HG02840 (cell line): ENCODE results near the gene ARHGAP45.

Experiments
- ATAC-seq: cut with Tn5 transposase; IDR thresholded peaks from one replicate; pipeline ENCODE4 v1.9.1; 2021; ENCODE audit warnings: mild to moderate bottlenecking, moderate library complexity, moderate number of reproducible peaks; ENCODE audit not compliant: unreplicated experiment, low FRiP score

Gene ARHGAP45

DNA sequence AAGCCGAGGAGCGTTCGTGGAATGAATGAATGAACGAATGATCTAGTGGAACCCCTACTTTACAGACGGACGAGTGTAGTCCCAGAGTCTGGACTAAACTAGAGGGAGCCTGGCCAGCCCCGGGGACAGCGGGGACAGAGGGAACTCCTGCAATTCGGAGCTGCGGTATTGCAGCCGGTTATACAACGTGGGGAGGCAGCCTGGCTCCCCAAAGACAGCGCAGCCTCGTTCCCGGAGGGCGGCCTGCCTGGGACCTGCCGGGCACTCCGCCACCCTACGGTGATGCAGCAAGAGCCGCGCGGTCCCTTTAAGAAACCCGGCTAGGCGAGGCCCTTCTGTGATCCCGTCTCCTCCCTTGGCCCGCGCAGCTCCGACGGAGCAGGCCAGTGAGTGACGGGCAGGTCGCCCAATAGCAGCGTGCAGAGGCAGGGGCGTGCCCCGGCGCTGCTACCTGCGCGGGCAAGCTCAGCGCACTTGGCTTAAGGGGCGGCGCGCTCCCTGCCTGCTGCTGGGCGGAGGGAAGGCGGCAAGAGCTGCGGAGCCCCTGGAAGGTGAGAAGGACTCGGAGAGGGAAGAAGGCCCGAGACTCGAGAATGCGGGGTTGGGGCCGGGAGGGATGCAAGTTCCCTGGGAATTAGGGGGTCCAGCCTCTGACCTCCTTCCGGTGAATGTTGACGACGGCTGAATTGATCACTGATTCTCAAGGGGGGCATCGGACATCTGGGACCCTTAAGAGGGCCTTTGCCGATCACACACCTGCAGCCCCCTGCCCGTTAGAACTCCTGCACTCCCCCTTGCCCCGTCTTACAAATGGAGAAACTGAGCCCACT lies 27.1 kb upstream of the ARHGAP45 start, which contains the start of gene ABCA7:
Gene ABCA7 (plus strand): TSS at position 462 of the 830 bp plus-strand sequence. CDS start 1,255 bp downstream, outside the sequence.
- ATAC-seq: peak; percentile 61

DNA sequence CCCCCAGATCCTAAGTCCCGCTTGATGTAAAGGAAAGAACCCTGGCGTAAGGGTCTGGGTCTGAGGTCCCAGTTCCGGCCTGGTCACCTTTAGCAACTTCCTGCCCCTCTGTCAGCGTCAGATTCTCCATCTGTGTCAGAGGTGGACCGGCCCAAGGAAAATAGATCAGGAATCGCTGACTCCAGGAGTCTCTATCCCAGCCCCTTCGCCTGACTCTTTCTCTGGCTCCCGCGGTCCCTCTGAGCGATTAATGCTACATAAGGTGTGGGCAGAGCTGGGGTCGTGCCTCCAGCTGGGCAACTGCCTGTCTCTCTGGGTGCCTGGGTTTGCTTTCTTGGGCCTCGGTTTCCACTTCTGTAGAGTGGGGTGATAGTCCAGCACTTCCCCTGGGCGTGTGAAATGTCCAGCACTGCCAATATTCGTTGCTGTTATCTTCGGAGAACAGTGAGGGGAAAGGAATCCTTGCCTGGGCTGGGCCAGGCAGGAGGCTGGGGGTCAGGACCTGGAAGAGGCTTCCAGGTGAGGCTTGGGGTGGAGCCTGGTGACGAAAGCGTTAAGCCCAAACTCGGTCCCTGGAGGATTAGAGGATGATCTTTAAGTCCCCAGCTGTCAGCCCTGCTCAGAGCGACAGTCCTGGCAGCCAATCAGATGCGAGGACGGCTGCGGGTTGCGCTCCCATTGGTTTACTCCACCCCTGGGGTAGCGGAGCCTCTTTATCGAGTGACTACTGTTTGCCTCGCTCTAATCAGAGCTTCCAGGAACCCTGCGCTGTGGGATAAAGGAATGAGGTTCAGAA lies 26.3 kb upstream of the ARHGAP45 start:
- peak; percentile 36 for ATAC-seq

DNA sequence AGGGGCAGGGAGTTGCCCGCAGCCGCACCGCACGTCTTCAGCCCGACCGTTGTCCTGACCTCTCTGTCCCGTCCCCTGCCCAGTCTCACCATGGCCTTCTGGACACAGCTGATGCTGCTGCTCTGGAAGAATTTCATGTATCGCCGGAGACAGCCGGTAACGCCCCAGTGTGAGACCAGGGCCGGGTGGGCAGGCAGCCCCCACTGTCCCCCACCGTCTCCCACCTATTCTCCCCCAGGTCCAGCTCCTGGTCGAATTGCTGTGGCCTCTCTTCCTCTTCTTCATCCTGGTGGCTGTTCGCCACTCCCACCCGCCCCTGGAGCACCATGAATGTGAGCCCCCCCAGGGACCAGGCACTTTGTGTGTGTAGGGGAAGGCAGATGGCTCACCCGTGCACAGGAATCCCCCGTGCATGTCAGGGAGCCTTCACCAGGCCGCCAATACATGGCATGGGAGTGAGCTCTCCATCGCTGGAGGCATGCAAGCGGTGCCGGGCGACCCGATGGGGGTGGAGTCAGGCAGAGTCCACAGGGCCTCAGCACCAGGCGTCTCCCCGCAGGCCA lies 25.6 kb upstream of the ARHGAP45 start:
- no peak for ATAC-seq

DNA sequence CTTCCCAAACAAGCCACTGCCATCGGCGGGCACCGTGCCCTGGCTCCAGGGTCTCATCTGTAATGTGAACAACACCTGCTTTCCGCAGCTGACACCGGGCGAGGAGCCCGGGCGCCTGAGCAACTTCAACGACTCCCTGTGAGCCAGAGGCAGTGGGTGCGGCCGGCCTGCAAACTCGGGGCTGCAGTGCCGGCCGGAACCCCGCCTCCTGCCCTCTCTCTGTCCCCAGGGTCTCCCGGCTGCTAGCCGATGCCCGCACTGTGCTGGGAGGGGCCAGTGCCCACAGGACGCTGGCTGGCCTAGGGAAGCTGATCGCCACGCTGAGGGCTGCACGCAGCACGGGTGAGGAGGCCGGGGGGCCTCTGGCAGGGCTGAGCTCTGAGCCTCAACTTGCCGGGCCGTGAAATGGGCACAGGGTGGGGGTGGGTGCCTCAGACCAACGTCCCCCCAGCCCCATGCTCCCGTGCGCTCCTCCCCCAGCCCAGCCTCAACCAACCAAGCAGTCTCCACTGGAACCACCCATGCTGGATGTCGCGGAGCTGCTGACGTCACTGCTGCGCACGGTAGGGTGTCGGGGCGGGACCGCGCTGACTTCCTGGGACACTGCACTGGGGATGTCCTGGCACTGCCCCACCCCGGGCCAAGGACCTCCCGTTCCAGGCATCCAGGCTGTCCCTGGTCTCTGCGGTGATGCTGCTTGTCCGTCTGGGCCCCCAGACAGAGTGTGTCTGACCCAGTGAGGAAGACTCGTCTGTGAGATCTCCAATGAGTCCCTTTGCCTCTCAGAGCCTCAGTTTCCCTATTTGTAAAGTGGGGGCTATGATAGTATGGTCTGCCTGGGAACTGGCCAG lies 24.9 kb upstream of the ARHGAP45 start:
- no peak for ATAC-seq

DNA sequence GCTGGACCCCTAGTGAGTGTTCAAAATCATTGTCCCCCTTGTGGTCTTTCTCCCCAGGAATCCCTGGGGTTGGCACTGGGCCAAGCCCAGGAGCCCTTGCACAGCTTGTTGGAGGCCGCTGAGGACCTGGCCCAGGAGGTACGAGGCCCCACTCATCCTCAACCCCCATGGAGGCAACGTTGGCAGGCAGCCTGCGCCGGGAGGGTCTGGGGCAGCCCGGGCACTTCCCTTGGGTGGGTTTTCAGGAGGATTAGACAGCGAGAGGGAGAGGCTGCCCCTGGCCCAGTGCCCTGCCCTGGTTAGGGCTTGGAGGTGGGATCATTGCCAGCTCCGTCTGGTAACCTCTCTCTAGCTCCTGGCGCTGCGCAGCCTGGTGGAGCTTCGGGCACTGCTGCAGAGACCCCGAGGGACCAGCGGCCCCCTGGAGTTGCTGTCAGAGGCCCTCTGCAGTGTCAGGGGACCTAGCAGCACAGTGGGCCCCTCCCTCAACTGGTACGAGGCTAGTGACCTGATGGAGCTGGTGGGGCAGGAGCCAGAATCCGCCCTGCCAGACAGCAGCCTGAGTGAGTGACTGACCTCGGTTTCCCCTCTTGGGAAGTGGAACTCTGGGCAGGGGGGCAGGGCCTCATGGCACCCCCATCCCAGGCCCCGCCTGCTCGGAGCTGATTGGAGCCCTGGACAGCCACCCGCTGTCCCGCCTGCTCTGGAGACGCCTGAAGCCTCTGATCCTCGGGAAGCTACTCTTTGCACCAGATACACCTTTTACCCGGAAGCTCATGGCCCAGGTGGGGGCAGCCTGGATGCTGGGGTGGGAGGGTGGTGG lies 24.1 kb upstream of the ARHGAP45 start:
- ATAC-seq: no peak

DNA sequence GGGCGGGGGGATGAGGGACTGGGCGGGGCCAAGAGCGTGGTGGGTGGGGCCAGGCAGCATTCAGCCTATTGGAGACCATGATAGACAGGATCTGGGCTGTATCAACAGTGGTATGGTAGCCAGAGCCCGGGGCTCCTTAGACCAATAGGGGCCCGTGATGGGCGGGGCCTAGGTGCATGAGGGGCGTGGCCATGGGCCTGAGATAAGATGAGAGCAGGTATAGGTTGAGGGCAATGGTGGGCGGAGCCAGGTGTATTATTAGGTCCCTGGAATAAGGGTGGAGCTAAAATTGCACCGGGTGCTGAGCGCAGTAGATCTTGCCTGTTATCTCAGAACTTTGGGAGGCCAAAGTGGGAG lies 21.7 kb upstream of the ARHGAP45 start:
- ATAC-seq: no peak

DNA sequence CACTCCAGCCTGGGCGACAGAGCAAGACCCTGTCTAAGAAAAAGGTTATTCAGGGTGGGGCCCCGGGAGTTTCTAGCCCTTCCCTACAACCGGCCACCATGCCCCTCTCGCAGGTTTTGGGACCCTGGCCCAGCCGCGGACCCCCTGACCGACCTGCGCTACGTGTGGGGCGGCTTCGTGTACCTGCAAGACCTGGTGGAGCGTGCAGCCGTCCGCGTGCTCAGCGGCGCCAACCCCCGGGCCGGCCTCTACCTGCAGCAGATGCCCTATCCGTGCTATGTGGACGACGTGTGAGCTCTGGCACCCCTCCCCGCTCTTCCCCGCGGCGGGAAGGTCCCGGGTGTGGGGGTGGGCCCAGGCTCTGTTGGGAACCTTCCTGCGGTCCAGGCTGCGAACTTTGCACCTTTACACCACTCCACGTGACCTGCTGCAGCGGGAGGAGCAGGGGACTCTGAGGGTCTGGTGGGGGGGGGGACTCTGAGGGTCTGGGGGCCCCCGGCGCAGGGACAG lies 20.8 kb upstream of the ARHGAP45 start:
- ATAC-seq: no peak

DNA sequence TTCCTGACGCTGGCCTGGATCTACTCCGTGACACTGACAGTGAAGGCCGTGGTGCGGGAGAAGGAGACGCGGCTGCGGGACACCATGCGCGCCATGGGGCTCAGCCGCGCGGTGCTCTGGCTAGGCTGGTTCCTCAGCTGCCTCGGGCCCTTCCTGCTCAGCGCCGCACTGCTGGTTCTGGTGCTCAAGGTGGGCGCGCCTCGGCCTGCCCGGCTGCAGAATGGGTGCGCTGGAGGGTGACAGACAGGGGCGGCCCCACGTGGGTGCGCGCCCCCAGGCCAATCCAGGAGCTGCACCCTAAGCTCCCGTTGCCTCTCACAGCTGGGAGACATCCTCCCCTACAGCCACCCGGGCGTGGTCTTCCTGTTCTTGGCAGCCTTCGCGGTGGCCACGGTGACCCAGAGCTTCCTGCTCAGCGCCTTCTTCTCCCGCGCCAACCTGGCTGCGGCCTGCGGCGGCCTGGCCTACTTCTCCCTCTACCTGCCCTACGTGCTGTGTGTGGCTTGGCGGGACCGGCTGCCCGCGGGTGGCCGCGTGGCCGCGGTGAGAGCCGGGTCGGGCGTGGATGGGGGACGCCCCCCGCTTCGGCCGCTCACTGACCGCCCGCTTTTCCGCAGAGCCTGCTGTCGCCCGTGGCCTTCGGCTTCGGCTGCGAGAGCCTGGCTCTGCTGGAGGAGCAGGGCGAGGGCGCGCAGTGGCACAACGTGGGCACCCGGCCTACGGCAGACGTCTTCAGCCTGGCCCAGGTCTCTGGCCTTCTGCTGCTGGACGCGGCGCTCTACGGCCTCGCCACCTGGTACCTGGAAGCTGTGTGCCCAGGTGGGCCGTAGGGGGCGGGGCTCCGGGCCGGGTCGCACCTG lies 19.9 kb upstream of the ARHGAP45 start:
- ATAC-seq: no peak

DNA sequence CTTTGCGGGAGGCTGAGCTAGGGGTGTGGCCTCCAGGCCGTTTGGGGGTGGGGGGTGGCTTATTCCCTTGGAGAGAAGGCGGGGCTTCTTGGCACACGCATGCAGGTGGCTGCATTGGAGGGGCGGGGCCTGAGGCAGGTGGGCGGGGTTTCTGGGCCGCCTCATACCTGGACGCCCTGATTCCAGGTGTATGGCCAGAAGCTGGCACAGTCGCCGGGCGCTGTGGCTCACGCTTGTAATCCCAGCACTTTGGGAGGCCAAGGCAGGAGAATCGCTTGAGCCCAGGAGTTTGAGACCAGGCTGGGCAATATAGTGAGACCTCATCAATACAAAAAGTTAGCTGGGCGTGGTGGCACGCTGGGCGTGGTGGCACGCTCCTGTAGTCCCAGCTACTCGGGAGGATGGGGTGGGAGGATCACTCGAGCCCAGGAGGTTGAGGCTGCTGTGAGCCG lies 19.2 kb upstream of the ARHGAP45 start:
- ATAC-seq: no peak

DNA sequence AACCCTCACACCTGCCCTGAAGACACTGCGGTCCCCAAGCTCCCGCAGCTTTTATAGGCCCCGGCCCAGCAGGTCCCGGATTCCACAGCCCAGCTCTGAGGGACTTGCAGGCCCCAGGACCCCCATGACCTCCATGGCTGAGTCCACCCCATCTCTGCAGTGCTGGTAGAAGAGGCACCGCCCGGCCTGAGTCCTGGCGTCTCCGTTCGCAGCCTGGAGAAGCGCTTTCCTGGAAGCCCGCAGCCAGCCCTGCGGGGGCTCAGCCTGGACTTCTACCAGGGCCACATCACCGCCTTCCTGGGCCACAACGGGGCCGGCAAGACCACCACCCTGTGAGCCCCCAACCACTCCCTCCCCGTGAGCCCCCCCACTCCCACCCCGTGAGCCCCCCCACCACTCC lies 17.9 kb upstream of the ARHGAP45 start:
- ATAC-seq: no peak

DNA sequence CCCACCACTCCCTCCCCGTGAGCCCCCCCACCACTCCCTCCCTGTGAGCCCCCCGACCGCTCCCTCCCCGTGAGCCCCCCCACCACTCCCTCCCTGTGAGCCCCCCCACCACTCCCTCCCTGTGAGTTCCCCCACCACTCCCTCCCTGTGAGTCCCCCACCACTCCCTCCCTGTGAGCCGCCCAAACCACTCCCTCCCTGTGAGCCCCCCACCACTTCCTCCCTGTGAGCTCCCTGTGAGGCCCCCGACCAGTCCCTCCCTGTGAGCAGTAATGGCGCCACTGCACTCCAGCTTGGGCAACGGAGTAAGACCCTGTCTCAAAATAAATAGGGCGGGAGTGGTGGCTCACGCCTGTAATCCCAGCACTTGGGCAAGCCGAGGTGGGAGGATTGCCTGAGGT lies 17.2 kb upstream of the ARHGAP45 start:
- ATAC-seq: no peak

DNA sequence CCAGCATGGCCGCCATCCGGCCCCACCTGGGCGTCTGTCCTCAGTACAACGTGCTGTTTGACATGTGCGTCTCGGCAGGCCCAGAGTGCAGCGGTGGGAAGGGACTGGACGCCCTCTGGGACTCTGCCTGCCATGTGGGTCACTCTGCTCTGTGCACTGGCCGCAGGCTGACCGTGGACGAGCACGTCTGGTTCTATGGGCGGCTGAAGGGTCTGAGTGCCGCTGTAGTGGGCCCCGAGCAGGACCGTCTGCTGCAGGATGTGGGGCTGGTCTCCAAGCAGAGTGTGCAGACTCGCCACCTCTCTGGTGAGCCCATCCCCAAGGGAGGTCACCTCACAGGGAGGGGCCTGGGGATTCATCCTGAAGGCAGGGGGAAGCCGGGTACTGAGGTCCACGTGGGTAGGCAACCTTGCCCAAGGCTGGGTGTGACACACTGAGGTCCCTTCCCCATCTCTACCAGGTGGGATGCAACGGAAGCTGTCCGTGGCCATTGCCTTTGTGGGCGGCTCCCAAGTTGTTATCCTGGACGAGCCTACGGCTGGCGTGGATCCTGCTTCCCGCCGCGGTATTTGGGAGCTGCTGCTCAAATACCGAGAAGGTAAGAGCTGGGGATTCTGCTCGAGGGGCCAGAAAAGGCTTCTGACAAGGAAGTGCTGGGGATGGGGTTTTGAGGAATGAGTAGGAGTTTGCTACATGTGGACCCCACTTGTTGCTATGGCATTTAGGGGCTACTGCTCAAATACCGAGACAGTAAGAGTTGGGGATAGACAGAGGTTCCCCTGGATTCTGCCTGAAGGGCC lies 15.8 kb upstream of the ARHGAP45 start:
- no peak for ATAC-seq

DNA sequence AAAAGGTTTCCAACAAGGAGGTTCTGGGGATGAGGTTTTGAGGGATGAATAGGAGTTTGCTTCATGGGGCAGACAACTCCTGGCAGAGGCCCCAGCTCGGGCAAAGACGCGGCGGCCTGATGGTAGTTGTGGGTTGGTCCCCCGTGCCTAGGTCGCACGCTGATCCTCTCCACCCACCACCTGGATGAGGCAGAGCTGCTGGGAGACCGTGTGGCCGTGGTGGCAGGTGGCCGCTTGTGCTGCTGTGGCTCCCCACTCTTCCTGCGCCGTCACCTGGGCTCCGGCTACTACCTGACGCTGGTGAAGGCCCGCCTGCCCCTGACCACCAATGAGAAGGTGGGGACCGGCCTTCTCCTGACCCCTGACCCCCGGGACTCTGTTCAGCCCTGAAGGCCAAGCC lies 15.2 kb upstream of the ARHGAP45 start:
- ATAC-seq: no peak

DNA sequence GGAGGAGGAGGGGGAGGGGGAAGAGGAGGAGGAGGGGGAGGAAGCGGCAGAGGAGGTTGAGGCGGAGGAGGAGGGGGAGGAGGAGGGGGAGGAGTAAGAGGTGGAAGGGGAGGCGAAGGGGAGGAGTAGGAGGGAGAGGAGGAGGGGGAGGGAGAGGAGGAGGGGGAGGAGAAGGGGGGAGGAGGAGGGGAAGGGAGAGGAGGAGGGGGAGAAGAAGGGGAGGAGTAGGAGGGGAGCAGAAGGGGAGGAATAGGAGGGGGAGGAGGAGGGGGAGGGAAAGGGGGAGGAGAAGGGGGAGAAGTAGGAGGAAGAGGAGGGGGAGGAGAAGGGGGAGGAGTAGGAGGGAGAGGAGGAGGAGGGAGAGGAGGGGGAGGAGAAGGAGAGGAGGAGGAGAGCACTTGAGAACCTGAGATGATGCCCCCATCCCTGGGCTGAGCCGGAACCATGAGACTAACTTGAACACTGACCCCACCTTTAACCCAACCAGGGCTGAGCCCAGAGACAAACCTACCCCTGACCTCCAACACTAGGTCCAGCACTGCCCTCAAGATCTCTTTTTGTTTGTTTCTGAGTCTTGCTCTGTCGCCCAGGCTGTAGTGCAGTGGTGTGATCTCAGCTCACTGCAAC lies 14.5 kb upstream of the ARHGAP45 start:
- no peak for ATAC-seq

DNA sequence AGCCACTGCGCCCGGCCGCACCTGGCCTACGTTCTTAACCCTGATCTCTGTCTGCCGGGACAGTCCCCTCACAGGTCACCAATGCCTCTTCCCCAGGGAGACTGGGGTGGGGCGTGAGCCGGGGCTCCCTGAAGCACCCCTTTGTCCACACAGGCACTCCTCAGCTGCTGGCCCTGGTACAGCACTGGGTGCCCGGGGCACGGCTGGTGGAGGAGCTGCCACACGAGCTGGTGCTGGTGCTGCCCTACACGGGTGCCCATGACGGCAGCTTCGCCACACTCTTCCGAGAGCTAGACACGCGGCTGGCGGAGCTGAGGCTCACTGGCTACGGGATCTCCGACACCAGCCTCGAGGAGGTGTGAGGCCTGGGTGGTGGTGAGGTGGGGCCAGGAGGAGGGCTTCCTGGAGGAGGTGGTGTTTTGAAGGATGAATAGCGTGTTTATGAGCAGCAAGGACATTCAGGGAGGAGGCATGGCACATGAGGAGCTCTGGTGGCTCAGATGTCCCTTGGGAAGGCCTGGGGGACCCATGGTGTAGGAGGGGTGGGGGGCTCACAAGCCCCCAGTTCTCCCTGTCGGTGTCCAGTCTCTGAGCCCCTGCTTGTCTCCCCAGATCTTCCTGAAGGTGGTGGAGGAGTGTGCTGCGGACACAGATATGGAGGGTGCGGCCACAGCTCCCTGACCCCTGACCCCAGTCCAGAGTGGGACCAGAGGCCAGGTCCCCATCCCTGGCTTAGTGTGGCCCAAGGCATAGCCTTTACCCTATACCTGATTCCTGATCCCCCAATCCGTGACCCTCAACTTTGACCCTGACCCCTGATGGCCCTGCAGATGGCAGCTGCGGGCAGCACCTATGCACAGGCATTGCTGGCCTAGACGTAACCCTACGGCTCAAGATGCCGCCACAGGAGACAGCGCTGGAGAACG lies 13.5 kb upstream of the ARHGAP45 start:
- ATAC-seq: no peak
